ENCODE measurements around the gene EXOG.

The EXOG gene

GRCh38 chr3:38482951-38483350, 13.2 kb upstream of the EXOG start:
- ATAC-seq: no peak
- H3K9me3 Mint-ChIP-seq: no peaks in the 10 kb centered on the region
- no peak for DNase-seq
- H3K27me3 Mint-ChIP-seq: no peaks in the 10 kb centered on the region
- no peak overlapping the region for H3K27ac Mint-ChIP-seq
- no peak overlapping the region for H3K4me3 Mint-ChIP-seq
- peaks cover 11% of the 10 kb centered on the region for H3K4me1 Mint-ChIP-seq

DNA sequence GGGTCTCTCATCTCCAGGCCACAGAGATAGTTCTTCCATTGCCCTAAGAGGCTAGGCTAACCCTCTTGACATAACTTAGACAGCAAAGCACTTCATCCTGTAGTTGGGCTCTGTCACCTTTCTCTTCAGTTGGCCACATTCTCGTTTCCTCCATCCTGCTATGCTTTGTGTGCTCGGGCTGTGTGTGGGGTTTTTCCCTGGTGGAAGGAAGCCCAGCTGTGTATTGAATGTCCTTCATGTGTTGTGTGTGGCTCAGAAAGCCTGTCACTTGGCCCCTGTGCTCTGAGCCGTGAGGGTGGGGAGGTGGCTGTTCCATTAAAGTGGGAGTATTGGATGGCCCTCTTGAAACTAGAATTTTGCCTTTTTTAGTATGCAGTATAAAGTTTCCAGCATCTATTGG, 8.8 kb upstream of the EXOG start:
- ATAC-seq: no peak

DNA sequence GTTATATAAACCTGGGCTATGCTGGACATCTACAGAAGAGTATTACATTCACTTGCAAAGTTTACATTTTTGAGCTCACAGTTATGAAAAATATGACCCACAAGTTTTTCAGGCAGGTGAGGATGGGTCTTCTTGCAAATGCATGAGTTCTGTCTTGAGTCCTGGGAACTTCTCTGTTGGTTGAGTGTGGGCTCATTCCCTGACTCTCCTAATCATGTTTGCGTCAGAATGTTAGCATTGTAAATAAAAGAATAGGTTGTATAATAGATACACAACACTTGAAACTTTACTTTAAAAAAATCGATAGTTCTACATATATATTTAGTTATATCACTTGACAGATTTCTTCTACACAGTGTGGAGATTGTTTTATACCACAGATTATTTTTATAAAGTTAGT, 7.2 kb upstream of the EXOG start:
- Mint-ChIP-seq H3K27me3 (no peaks in the 10 kb centered on the region), H3K4me1 (peaks cover 11% of the 10 kb centered on the region), H3K4me3 (no peak overlapping the region), H3K27ac (no peak overlapping the region), H3K9me3 (no peaks in the 10 kb centered on the region)
- ATAC-seq: no peak
- no peak for DNase-seq

More for the DNA sequence above, 8.8 kb upstream of the EXOG start:
- Mint-ChIP-seq H3K27ac (no peak overlapping the region), H3K4me3 (no peak overlapping the region), H3K27me3 (no peaks in the 10 kb centered on the region), H3K9me3 (no peaks in the 10 kb centered on the region), H3K4me1 (peaks cover 11% of the 10 kb centered on the region)
- no peak for DNase-seq

DNA sequence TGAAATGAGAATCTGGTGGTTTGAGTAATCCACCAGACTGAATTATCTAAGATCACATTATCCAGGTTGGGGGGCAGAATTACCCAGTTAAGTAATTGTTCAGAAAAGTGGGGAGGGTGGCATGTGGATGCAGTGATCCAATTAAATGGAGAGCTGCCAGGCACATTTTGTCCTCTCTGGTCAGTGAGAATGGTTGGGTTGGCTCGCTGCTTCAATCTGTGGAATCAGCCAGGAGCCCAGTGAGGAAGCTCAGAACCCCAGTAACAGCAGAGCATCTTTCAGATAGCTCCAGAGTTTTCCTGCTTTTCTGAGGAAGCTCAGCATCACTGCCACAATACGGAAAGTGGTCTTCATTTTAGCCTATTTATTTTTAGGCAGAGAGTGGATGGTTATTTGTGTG, 6.4 kb upstream of the EXOG start:
- no peaks in the 10 kb centered on the region for H3K27me3 Mint-ChIP-seq
- peaks cover 11% of the 10 kb centered on the region for H3K4me1 Mint-ChIP-seq
- ATAC-seq: no peak
- no peak overlapping the region for H3K27ac Mint-ChIP-seq
- no peak for DNase-seq
- no peaks in the 10 kb centered on the region for H3K9me3 Mint-ChIP-seq
- H3K4me3 Mint-ChIP-seq: no peak overlapping the region

DNA sequence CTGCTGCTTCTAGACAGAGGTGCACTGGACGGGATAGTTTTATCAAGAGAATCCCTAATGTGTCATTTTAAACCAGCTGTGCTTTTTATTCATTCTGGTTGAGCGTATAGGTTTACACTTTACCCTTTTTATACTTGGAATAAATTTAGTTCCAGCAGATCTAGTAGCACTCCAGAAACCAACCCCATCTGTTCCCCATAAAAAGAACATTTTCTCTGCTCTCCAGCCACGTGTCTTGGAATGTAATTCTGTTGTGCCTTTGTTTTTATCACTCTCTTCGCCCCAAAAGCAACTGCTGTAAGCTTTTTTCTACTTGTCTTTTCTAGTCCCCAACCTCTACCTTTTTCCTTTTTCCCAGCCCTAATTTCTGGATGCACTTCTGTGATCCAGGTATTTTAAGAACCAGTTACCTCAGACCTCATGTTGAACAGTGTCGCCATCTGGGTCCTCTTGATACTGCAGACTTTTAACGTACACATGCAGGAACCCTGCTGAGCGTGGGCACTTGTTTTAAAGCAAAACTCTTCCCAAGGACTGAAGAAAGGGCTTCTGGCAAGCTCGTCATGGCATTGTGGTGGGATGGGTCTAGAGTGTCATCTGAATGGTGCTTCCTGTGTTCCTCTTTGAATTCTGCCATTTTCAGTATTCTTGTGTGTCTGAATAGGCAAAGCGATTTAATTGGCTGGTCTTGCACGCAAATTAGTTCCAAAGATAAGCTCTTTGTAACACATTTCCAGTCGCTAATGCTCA, 5.7 kb upstream of the EXOG start:
- H3K4me1 Mint-ChIP-seq: peaks cover 11% of the 10 kb centered on the region
- ATAC-seq (no peak), DNase-seq (no peak)
- H3K27ac Mint-ChIP-seq: no peak overlapping the region
- H3K9me3 Mint-ChIP-seq: no peaks in the 10 kb centered on the region
- no peak overlapping the region for H3K4me3 Mint-ChIP-seq
- H3K27me3 Mint-ChIP-seq: no peaks in the 10 kb centered on the region

DNA sequence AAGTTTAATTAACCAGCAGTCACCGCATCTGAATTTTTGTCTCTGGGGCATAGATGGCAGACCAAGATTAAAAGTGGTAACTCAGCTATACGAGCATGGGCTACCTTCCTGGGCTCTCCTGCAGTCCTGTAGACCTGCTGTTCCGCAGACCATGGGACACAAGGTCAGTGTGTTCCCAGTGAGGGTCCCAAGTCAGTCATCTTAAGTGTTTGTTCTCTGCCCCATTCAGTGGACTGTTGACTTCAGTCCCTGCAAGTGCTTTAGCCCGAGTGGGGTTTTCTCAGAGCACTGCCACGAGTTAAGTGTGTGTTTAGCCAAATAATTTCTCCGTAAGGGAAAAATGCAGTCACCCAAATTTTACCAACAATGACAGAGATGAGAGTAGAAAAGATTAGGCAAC, 4.9 kb upstream of the EXOG start:
- DNase-seq (no peak), ATAC-seq (no peak)
- Mint-ChIP-seq H3K4me3 (no peak overlapping the region), H3K27ac (no peak overlapping the region), H3K9me3 (no peaks in the 10 kb centered on the region), H3K4me1 (peaks cover 11% of the 10 kb centered on the region), H3K27me3 (no peaks in the 10 kb centered on the region)

- no peak for DNase-seq
- H3K27me3 Mint-ChIP-seq: no peaks in the 10 kb centered on the region
- no peaks in the 10 kb centered on the region for H3K9me3 Mint-ChIP-seq
- H3K4me3 Mint-ChIP-seq: no peak overlapping the region
- no peak overlapping the region for H3K27ac Mint-ChIP-seq
- ATAC-seq: no peak
- H3K4me1 Mint-ChIP-seq: peaks cover 12% of the 10 kb centered on the region
Measured at GRCh38 chr3:38493031-38493430, 3.1 kb upstream of the EXOG start.

- peaks cover 25% of the 10 kb centered on the region for H3K4me1 Mint-ChIP-seq
- no peaks in the 10 kb centered on the region for H3K27me3 Mint-ChIP-seq
- no peaks in the 10 kb centered on the region for H3K9me3 Mint-ChIP-seq
- ATAC-seq (no peak), DNase-seq (no peak)
- H3K4me3 Mint-ChIP-seq: peak overlapping the region; percentile 91 to 95
- peak overlapping the region; percentile 92 to 98 for H3K27ac Mint-ChIP-seq
Measured at GRCh38 chr3:38497031-38497430, 891 bp downstream of the EXOG start.

- no peak for DNase-seq
- H3K9me3 Mint-ChIP-seq: no peaks in the 10 kb centered on the region
- no peaks in the 10 kb centered on the region for H3K27me3 Mint-ChIP-seq
- H3K4me1 Mint-ChIP-seq: peaks cover 25% of the 10 kb centered on the region
- H3K27ac Mint-ChIP-seq: no peak overlapping the region
- H3K4me3 Mint-ChIP-seq: no peak overlapping the region
- ATAC-seq: no peak
Measured at GRCh38 chr3:38500688-38501417, 4.7 kb downstream of the EXOG start.

DNA sequence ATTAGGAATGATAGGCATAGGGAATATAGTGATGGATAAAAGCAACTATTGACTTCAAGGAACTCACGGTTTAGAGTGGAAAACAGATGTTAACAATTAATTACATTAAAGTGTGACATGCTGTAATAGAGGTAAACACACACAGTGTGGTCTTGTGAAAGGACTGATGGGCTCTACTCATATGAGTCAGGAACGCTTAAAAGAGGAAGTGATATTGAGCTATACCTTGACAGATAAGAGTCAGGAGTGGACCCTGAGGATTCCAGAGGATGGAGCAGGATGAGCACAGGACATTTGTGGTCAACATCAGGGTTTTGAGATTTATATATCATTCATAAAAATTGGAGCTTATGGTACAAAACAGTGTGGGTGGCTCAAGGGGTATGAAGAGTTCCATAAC, 11.0 kb downstream of the EXOG start:
- DNase-seq (no peak), ATAC-seq (no peak)
- Mint-ChIP-seq H3K27ac (no peak overlapping the region), H3K27me3 (no peaks in the 10 kb centered on the region), H3K9me3 (no peaks in the 10 kb centered on the region), H3K4me3 (no peak overlapping the region), H3K4me1 (no peaks in the 10 kb centered on the region)

GRCh38 chr3:38509732-38510131, 13.6 kb downstream of the EXOG start:
- Mint-ChIP-seq H3K27ac (no peak overlapping the region), H3K27me3 (no peaks in the 10 kb centered on the region), H3K4me3 (no peak overlapping the region), H3K9me3 (no peaks in the 10 kb centered on the region), H3K4me1 (no peaks in the 10 kb centered on the region)
- DNase-seq (no peak), ATAC-seq (no peak)

GRCh38 chr3:38510631-38511030, 14.5 kb downstream of the EXOG start:
- Mint-ChIP-seq H3K27me3 (no peaks in the 10 kb centered on the region), H3K4me1 (no peaks in the 10 kb centered on the region), H3K27ac (no peak overlapping the region), H3K9me3 (no peaks in the 10 kb centered on the region), H3K4me3 (no peak overlapping the region)
- DNase-seq: no peak
- ATAC-seq: no peak

DNA sequence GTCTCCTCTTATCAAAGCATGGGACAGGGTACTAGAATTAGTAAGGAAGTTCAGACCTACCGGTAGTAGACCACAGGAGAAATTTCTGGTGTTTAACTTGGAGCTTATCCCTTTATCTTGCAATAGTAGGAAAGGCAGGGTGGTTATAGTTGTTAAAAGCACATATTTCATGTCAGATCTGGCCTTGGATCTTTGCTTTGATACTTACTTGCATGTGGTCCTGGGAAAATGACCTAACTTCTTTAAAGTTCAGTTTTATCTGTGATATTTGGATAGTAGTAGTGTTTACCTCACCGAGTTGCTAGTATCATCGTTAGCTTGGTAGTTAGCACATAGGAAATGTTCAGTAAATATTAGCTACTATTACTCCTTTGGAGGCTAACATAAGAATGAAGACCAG, 15.4 kb downstream of the EXOG start:
- DNase-seq: no peak
- Mint-ChIP-seq H3K4me3 (no peak overlapping the region), H3K9me3 (no peaks in the 10 kb centered on the region), H3K27ac (no peak overlapping the region), H3K4me1 (no peaks in the 10 kb centered on the region), H3K27me3 (no peaks in the 10 kb centered on the region)
- no peak for ATAC-seq

GRCh38 chr3:38515367-38515766, 19.2 kb downstream of the EXOG start:
- ATAC-seq (no peak), DNase-seq (no peak)

GRCh38 chr3:38516669-38517068, 20.5 kb downstream of the EXOG start:
- Mint-ChIP-seq H3K9me3 (no peaks in the 10 kb centered on the region), H3K4me1 (peaks cover 30% of the 10 kb centered on the region), H3K4me3 (no peak overlapping the region), H3K27ac (no peak overlapping the region), H3K27me3 (no peaks in the 10 kb centered on the region)
- no peak for DNase-seq
- no peak for ATAC-seq

More at GRCh38 chr3:38515367-38515766, 19.2 kb downstream of the EXOG start:
- Mint-ChIP-seq H3K27ac (peak overlapping the region in 1 of 2 donors; percentile 4), H3K27me3 (no peaks in the 10 kb centered on the region), H3K4me3 (no peak overlapping the region), H3K4me1 (peaks cover 18% of the 10 kb centered on the region), H3K9me3 (no peaks in the 10 kb centered on the region)

- no peaks in the 10 kb centered on the region for H3K27me3 Mint-ChIP-seq
- H3K4me3 Mint-ChIP-seq: no peak overlapping the region
- no peaks in the 10 kb centered on the region for H3K9me3 Mint-ChIP-seq
- DNase-seq: no peak
- peaks cover 30% of the 10 kb centered on the region for H3K4me1 Mint-ChIP-seq
- ATAC-seq: no peak
- no peak overlapping the region for H3K27ac Mint-ChIP-seq
Measured at GRCh38 chr3:38519000-38519399, 22.9 kb downstream of the EXOG start.

All from stimulated activated naive CD8-positive, alpha-beta T cell treated with anti-CD3 and anti-CD28 coated beads, Interleukin-15, amount 100 ng/mL, for 72 hours (primary cell).